SK-N-SH (cell line): ENCODE data around the gene ARHGEF7. TPM values are rescaled to one million over a fixed set of nuclear protein-coding genes. Genes with fewer than 3 reads are reported as not detected.

Source experiments
- CTCF ChIA-PET: fragments of 300-600, 350-600 bp; formaldehyde crosslinking; extraction: SDS; loops from one replicate; lab custom pipeline; 2021; lab: Yijun Ruan, JAX
- POLR2A ChIA-PET: fragments of 350-600 bp; sonication (Branson Sonifier 250); formaldehyde crosslinking; extraction: SDS; loops from one replicate; lab custom pipeline; 2020; ENCODE audit warnings: antibody characterized with exemption, inconsistent platforms; lab: Yijun Ruan, JAX
- DNase-seq: peaks from one replicate; pipeline ENCODE4 v3.0.0; 2012
- H2AFZ ChIP-seq: fragments of 200-600 bp; sonication (generic); 2 replicates; pipeline ENCODE4 v1.8.1; 2016; ENCODE audit warnings: antibody characterized with exemption, mild to moderate bottlenecking, low read depth
- H3F3A ChIP-seq: fragments of 200-600 bp; sonication (generic); replicated peaks from 2 replicates; pipeline ENCODE3; 2016; ENCODE audit warnings: antibody characterized with exemption, mild to moderate bottlenecking; ENCODE audit not compliant: insufficient read depth
- H3K27ac ChIP-seq, 2 experiments: fragments of 200-500 bp in 1 of 2; fragments of 200-600 bp in 1 of 2; sonication (Bioruptor generic) in 1 of 2; sonication (generic), shearing (Covaris generic) in 1 of 2; 2 replicates each; pipeline versions ENCODE4 v1.5.1 to v1.6.1; 2014 to 2016; ENCODE audit warnings: low read depth in 2 of 2, inconsistent platforms in 1 of 2, low read length in 1 of 2, mild to moderate bottlenecking in 1 of 2, mixed read lengths in 1 of 2
- H3K27me3 ChIP-seq: fragments of 200-600 bp; sonication (generic), shearing (Covaris generic); 2 replicates; pipeline ENCODE4 v1.6.1; 2016; ENCODE audit warnings: mixed run types; ENCODE audit not compliant: insufficient read depth
- H3K36me3 ChIP-seq, 2 experiments: fragments of 200-500 bp in 1 of 2; fragments of 200-600 bp in 1 of 2; sonication (Bioruptor generic) in 1 of 2; sonication (generic) in 1 of 2; replicated peaks in 1 of 2; 2 replicates each; pipeline versions ENCODE3 to v1.5.1; 2014 to 2016; ENCODE audit warnings: low read length in 1 of 2, mild to moderate bottlenecking in 1 of 2; ENCODE audit not compliant: insufficient read depth in 2 of 2, control insufficient read depth in 1 of 2
- H3K4me1 ChIP-seq, 2 experiments: fragments of 200-500 bp in 1 of 2; fragments of 200-600 bp in 1 of 2; sonication (Bioruptor generic) in 1 of 2; sonication (generic), shearing (Covaris generic) in 1 of 2; 2 replicates each; pipeline versions ENCODE4 v1.5.1 to v1.6.1; 2014 to 2016; ENCODE audit warnings: low read depth in 1 of 2, low read length in 1 of 2, mixed run types in 1 of 2; ENCODE audit not compliant: insufficient read depth in 2 of 2, control insufficient read depth in 1 of 2
- H3K4me2 ChIP-seq: fragments of 200-600 bp; sonication (generic), shearing (Covaris generic); 2 replicates; pipeline ENCODE4 v1.6.1; 2017; ENCODE audit warnings: mixed run types
- H3K4me3 ChIP-seq, 2 experiments: fragments of 200-500 bp in 1 of 2; fragments of 200-600 bp in 1 of 2; sonication (Bioruptor generic) in 1 of 2; sonication (generic), shearing (Covaris generic) in 1 of 2; 2 replicates each; pipeline versions ENCODE4 v1.5.1 to v1.8.1; 2014 to 2016; ENCODE audit warnings: low read depth in 2 of 2, inconsistent platforms in 1 of 2, low read length in 1 of 2, mild to moderate bottlenecking in 1 of 2, mixed read lengths in 1 of 2, moderate library complexity in 1 of 2
- H3K79me2 ChIP-seq: fragments of 200-600 bp; sonication (generic); 2 replicates; pipeline ENCODE4 v1.8.1; 2017; ENCODE audit warnings: mild to moderate bottlenecking; ENCODE audit not compliant: insufficient read depth
- H3K9ac ChIP-seq: fragments of 200-600 bp; sonication (generic); 2 replicates; pipeline ENCODE4 v1.6.1; 2017; ENCODE audit warnings: mixed run types
- H3K9me2 ChIP-seq: fragments of 200-600 bp; sonication (generic); 2 replicates; pipeline ENCODE4 v1.6.1; 2017; ENCODE audit warnings: mixed run types
- H3K9me3 ChIP-seq: fragments of 200-600 bp; sonication (generic); 2 replicates; pipeline ENCODE4 v1.6.1; 2017; ENCODE audit warnings: mixed run types, mild to moderate bottlenecking, moderate library complexity
- H4K20me1 ChIP-seq: fragments of 200-600 bp; sonication (generic); 2 replicates; pipeline ENCODE4 v1.6.1; 2017; ENCODE audit warnings: mild to moderate bottlenecking, mixed run types; ENCODE audit not compliant: insufficient read depth
- CHD2 ChIP-seq: fragments of 150-350 bp; IDR thresholded peaks from 2 replicates; pipeline ENCODE4 v1.6.1; 2018; ENCODE audit warnings: low read length; ENCODE audit not compliant: partially characterized antibody
- ELF1 ChIP-seq: IDR thresholded peaks from 2 replicates; pipeline ENCODE4 v1.4.0; 2012
- FOXJ3 ChIP-seq: sonication (generic); formaldehyde crosslinking; IDR thresholded peaks from 2 replicates; pipeline ENCODE4 v1.5.1; 2020; ENCODE audit warnings: mild to moderate bottlenecking, missing genetic modification reagents
- GABPA ChIP-seq: IDR thresholded peaks from 2 replicates; pipeline ENCODE4 v1.4.0; 2012; ENCODE audit warnings: low read depth, mild to moderate bottlenecking
- GATA2 ChIP-seq: sonication (generic); formaldehyde crosslinking; IDR thresholded peaks from 2 replicates; pipeline ENCODE4 v1.5.0; 2020; ENCODE audit warnings: mild to moderate bottlenecking, missing genetic modification reagents
- JUND ChIP-seq: IDR thresholded peaks from 2 replicates; pipeline ENCODE4 v1.4.0; 2012
- MXI1 ChIP-seq: IDR thresholded peaks from 2 replicates; pipeline ENCODE4 v1.6.1; 2012; ENCODE audit warnings: mild to moderate bottlenecking, low read depth, low read length, improper control_type of control experiment
- RAD21 ChIP-seq: IDR thresholded peaks from 2 replicates; pipeline ENCODE4 v1.6.1; 2012; ENCODE audit warnings: mild to moderate bottlenecking, low read length
- RXRA ChIP-seq: IDR thresholded peaks from 2 replicates; pipeline ENCODE4 v1.4.0; 2012; ENCODE audit warnings: low read depth, mild to moderate bottlenecking, borderline replicate concordance
- SIN3A ChIP-seq: IDR thresholded peaks from 2 replicates; pipeline ENCODE4 v1.6.1; 2012; ENCODE audit warnings: low read depth, mild to moderate bottlenecking, low read length, moderate library complexity, borderline replicate concordance
- SMC3 ChIP-seq: IDR thresholded peaks from 2 replicates; pipeline ENCODE4 v1.6.1; 2012; ENCODE audit warnings: low read depth, low read length, improper control_type of control experiment
- TAF1 ChIP-seq: IDR thresholded peaks from 2 replicates; pipeline ENCODE4 v1.6.1; 2012; ENCODE audit warnings: low read depth, mild to moderate bottlenecking, low read length, moderate library complexity, borderline replicate concordance
- TEAD4 ChIP-seq: IDR thresholded peaks from 2 replicates; pipeline ENCODE4 v1.4.0; 2012; ENCODE audit warnings: mild to moderate bottlenecking, borderline replicate concordance; ENCODE audit not compliant: insufficient read depth
- YY1 ChIP-seq: IDR thresholded peaks from 2 replicates; pipeline ENCODE4 v1.4.0; 2012; ENCODE audit warnings: low read depth, mild to moderate bottlenecking
- WGBS: methylation state at CpG from one replicate; pipeline ENCODE4 v1.1.6; 2017; ENCODE audit warnings: low lambda C conversion rate; 5-methylcytosine and 5-hydroxymethylcytosine counted together
- polyA plus RNA-seq, 3 experiments: library from polyadenylated mRNA; depleted of rRNA; stranded (reverse); fragments of >200 nt; gene quantifications; 2 replicates each; pipeline ENCODE4 v1.2.3, GENCODE V29; 2012
- TF ChIP-seq, protein P1 (sequence below): IDR thresholded peaks from 2 replicates; pipeline ENCODE4 v1.4.0; 2012; ENCODE audit warnings: low read depth, borderline replicate concordance
- TF ChIP-seq, protein P2 (sequence below): IDR thresholded peaks from 2 replicates; pipeline ENCODE4 v1.6.1; 2012; ENCODE audit warnings: mild to moderate bottlenecking, low read depth, low read length, moderate library complexity
- TF ChIP-seq, protein P3 (sequence below): IDR thresholded peaks from 2 replicates; pipeline ENCODE4 v1.4.0; 2012; ENCODE audit warnings: low read depth
- TF ChIP-seq, protein P4 (sequence below): IDR thresholded peaks from 2 replicates; pipeline ENCODE4; 2012
- TF ChIP-seq, protein P5 (sequence below): fragments of 150-350 bp; IDR thresholded peaks from 2 replicates; pipeline ENCODE4 v1.6.1; 2017; ENCODE audit warnings: antibody characterized with exemption, low read length, low read depth, borderline replicate concordance

ARHGEF7 gene
- polyA plus RNA-seq, 1 of the 3 experiments (the other 2 are of a cell fraction), result 21.6 TPM

- H3K4me3 ChIP-seq, result no peak overlapping the region
- POLR2A ChIA-PET, result no interaction called here
- TF ChIP-seq JUND, result no peak
- TF ChIP-seq ELF1, result no peak
- TF ChIP-seq GABPA, result no peak
- TF ChIP-seq FOXJ3, result no peak
- TF ChIP-seq SIN3A, result no peak
- TF ChIP-seq, protein P1, sequence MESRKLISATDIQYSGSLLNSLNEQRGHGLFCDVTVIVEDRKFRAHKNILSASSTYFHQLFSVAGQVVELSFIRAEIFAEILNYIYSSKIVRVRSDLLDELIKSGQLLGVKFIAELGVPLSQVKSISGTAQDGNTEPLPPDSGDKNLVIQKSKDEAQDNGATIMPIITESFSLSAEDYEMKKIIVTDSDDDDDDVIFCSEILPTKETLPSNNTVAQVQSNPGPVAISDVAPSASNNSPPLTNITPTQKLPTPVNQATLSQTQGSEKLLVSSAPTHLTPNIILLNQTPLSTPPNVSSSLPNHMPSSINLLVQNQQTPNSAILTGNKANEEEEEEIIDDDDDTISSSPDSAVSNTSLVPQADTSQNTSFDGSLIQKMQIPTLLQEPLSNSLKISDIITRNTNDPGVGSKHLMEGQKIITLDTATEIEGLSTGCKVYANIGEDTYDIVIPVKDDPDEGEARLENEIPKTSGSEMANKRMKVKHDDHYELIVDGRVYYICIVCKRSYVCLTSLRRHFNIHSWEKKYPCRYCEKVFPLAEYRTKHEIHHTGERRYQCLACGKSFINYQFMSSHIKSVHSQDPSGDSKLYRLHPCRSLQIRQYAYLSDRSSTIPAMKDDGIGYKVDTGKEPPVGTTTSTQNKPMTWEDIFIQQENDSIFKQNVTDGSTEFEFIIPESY, result no peak
- TF ChIP-seq GATA2 (CRISPR knock-in tag), result no peak
- TF ChIP-seq SMC3, result no peak
- TF ChIP-seq, protein P2, sequence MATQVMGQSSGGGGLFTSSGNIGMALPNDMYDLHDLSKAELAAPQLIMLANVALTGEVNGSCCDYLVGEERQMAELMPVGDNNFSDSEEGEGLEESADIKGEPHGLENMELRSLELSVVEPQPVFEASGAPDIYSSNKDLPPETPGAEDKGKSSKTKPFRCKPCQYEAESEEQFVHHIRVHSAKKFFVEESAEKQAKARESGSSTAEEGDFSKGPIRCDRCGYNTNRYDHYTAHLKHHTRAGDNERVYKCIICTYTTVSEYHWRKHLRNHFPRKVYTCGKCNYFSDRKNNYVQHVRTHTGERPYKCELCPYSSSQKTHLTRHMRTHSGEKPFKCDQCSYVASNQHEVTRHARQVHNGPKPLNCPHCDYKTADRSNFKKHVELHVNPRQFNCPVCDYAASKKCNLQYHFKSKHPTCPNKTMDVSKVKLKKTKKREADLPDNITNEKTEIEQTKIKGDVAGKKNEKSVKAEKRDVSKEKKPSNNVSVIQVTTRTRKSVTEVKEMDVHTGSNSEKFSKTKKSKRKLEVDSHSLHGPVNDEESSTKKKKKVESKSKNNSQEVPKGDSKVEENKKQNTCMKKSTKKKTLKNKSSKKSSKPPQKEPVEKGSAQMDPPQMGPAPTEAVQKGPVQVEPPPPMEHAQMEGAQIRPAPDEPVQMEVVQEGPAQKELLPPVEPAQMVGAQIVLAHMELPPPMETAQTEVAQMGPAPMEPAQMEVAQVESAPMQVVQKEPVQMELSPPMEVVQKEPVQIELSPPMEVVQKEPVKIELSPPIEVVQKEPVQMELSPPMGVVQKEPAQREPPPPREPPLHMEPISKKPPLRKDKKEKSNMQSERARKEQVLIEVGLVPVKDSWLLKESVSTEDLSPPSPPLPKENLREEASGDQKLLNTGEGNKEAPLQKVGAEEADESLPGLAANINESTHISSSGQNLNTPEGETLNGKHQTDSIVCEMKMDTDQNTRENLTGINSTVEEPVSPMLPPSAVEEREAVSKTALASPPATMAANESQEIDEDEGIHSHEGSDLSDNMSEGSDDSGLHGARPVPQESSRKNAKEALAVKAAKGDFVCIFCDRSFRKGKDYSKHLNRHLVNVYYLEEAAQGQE, result no peak
- no peak for TF ChIP-seq TAF1
- TF ChIP-seq MXI1, result no peak
- no peak for TF ChIP-seq RXRA
- TF ChIP-seq, protein P3, sequence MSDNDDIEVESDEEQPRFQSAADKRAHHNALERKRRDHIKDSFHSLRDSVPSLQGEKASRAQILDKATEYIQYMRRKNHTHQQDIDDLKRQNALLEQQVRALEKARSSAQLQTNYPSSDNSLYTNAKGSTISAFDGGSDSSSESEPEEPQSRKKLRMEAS, result no peak
- TF ChIP-seq TEAD4, result no peak
- TF ChIP-seq RAD21, result no peak
- TF ChIP-seq YY1, result no peak
- TF ChIP-seq CHD2, result no peak
- TF ChIP-seq, protein P4, sequence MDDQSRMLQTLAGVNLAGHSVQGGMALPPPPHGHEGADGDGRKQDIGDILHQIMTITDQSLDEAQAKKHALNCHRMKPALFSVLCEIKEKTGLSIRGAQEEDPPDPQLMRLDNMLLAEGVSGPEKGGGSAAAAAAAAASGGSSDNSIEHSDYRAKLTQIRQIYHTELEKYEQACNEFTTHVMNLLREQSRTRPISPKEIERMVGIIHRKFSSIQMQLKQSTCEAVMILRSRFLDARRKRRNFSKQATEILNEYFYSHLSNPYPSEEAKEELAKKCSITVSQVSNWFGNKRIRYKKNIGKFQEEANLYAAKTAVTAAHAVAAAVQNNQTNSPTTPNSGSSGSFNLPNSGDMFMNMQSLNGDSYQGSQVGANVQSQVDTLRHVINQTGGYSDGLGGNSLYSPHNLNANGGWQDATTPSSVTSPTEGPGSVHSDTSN, result no peak
- TF ChIP-seq, protein P5, sequence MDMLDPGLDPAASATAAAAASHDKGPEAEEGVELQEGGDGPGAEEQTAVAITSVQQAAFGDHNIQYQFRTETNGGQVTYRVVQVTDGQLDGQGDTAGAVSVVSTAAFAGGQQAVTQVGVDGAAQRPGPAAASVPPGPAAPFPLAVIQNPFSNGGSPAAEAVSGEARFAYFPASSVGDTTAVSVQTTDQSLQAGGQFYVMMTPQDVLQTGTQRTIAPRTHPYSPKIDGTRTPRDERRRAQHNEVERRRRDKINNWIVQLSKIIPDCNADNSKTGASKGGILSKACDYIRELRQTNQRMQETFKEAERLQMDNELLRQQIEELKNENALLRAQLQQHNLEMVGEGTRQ, result no peak
- CTCF ChIA-PET, result interaction anchor here (1.0 to 1.3 kb wide), 2 partner anchors 27 to 261 kb away, joined by 3 read pairs; no protein-coding TSS in a partner anchor
- no peak overlapping the region for H2AFZ ChIP-seq
- no peaks in the 10 kb centered on the region for H3K9me3 ChIP-seq
- no peaks in the 10 kb centered on the region for H3K9me2 ChIP-seq
- WGBS, result 28% methylated on average over 7 of the region's 7 CpGs
- no peak overlapping the region for H3K4me2 ChIP-seq
- no peaks in the 10 kb centered on the region for H4K20me1 ChIP-seq
- H3K36me3 ChIP-seq, result no peaks in the 10 kb centered on the region
- peaks cover 56% of the 10 kb centered on the region for H3K27me3 ChIP-seq
- no peak overlapping the region for H3K9ac ChIP-seq
- no peak overlapping the region for H3K27ac ChIP-seq
- no peaks in the 10 kb centered on the region for H3F3A ChIP-seq
- H3K4me1 ChIP-seq, result peaks cover 0 to 19% of the 10 kb centered on the region in 2 experiments; a peak in 1 of 4 replicates
- DNase-seq, result no peak
- no peaks in the 10 kb centered on the region for H3K79me2 ChIP-seq
Observed at GRCh38 chr13:111329641-111330040, 214.5 kb downstream of the ARHGEF7 start.
